SK-N-SH (cell line): ENCODE results near the gene SLF2. TPM values are rescaled to one million over a fixed set of nuclear protein-coding genes. Genes with fewer than 3 reads are reported as not detected.

Source experiments
- CTCF ChIA-PET: fragments of 300-600, 350-600 bp; formaldehyde crosslinking; extraction: SDS; loops from one replicate; lab custom pipeline; 2021; lab: Yijun Ruan, JAX
- POLR2A ChIA-PET: fragments of 350-600 bp; sonication (Branson Sonifier 250); formaldehyde crosslinking; extraction: SDS; loops from one replicate; lab custom pipeline; 2020; ENCODE audit warnings: antibody characterized with exemption, inconsistent platforms; lab: Yijun Ruan, JAX
- DNase-seq: peaks from one replicate; pipeline ENCODE4 v3.0.0; 2012
- H2AFZ ChIP-seq: fragments of 200-600 bp; sonication (generic); 2 replicates; pipeline ENCODE4 v1.8.1; 2016; ENCODE audit warnings: antibody characterized with exemption, mild to moderate bottlenecking, low read depth
- H3F3A ChIP-seq: fragments of 200-600 bp; sonication (generic); replicated peaks from 2 replicates; pipeline ENCODE3; 2016; ENCODE audit warnings: antibody characterized with exemption, mild to moderate bottlenecking; ENCODE audit not compliant: insufficient read depth
- H3K27ac ChIP-seq, 2 experiments: fragments of 200-500 bp in 1 of 2; fragments of 200-600 bp in 1 of 2; sonication (Bioruptor generic) in 1 of 2; sonication (generic), shearing (Covaris generic) in 1 of 2; 2 replicates each; pipeline versions ENCODE4 v1.5.1 to v1.6.1; 2014 to 2016; ENCODE audit warnings: low read depth in 2 of 2, inconsistent platforms in 1 of 2, low read length in 1 of 2, mild to moderate bottlenecking in 1 of 2, mixed read lengths in 1 of 2
- H3K27me3 ChIP-seq: fragments of 200-600 bp; sonication (generic), shearing (Covaris generic); 2 replicates; pipeline ENCODE4 v1.6.1; 2016; ENCODE audit warnings: mixed run types; ENCODE audit not compliant: insufficient read depth
- H3K36me3 ChIP-seq, 2 experiments: fragments of 200-500 bp in 1 of 2; fragments of 200-600 bp in 1 of 2; sonication (Bioruptor generic) in 1 of 2; sonication (generic) in 1 of 2; replicated peaks in 1 of 2; 2 replicates each; pipeline versions ENCODE3 to v1.5.1; 2014 to 2016; ENCODE audit warnings: low read length in 1 of 2, mild to moderate bottlenecking in 1 of 2; ENCODE audit not compliant: insufficient read depth in 2 of 2, control insufficient read depth in 1 of 2
- H3K4me1 ChIP-seq, 2 experiments: fragments of 200-500 bp in 1 of 2; fragments of 200-600 bp in 1 of 2; sonication (Bioruptor generic) in 1 of 2; sonication (generic), shearing (Covaris generic) in 1 of 2; 2 replicates each; pipeline versions ENCODE4 v1.5.1 to v1.6.1; 2014 to 2016; ENCODE audit warnings: low read depth in 1 of 2, low read length in 1 of 2, mixed run types in 1 of 2; ENCODE audit not compliant: insufficient read depth in 2 of 2, control insufficient read depth in 1 of 2
- H3K4me2 ChIP-seq: fragments of 200-600 bp; sonication (generic), shearing (Covaris generic); 2 replicates; pipeline ENCODE4 v1.6.1; 2017; ENCODE audit warnings: mixed run types
- H3K4me3 ChIP-seq, 2 experiments: fragments of 200-500 bp in 1 of 2; fragments of 200-600 bp in 1 of 2; sonication (Bioruptor generic) in 1 of 2; sonication (generic), shearing (Covaris generic) in 1 of 2; 2 replicates each; pipeline versions ENCODE4 v1.5.1 to v1.8.1; 2014 to 2016; ENCODE audit warnings: low read depth in 2 of 2, inconsistent platforms in 1 of 2, low read length in 1 of 2, mild to moderate bottlenecking in 1 of 2, mixed read lengths in 1 of 2, moderate library complexity in 1 of 2
- H3K79me2 ChIP-seq: fragments of 200-600 bp; sonication (generic); 2 replicates; pipeline ENCODE4 v1.8.1; 2017; ENCODE audit warnings: mild to moderate bottlenecking; ENCODE audit not compliant: insufficient read depth
- H3K9ac ChIP-seq: fragments of 200-600 bp; sonication (generic); 2 replicates; pipeline ENCODE4 v1.6.1; 2017; ENCODE audit warnings: mixed run types
- H3K9me2 ChIP-seq: fragments of 200-600 bp; sonication (generic); 2 replicates; pipeline ENCODE4 v1.6.1; 2017; ENCODE audit warnings: mixed run types
- H3K9me3 ChIP-seq: fragments of 200-600 bp; sonication (generic); 2 replicates; pipeline ENCODE4 v1.6.1; 2017; ENCODE audit warnings: mixed run types, mild to moderate bottlenecking, moderate library complexity
- H4K20me1 ChIP-seq: fragments of 200-600 bp; sonication (generic); 2 replicates; pipeline ENCODE4 v1.6.1; 2017; ENCODE audit warnings: mild to moderate bottlenecking, mixed run types; ENCODE audit not compliant: insufficient read depth
- CHD2 ChIP-seq: fragments of 150-350 bp; IDR thresholded peaks from 2 replicates; pipeline ENCODE4 v1.6.1; 2018; ENCODE audit warnings: low read length; ENCODE audit not compliant: partially characterized antibody
- ELF1 ChIP-seq: IDR thresholded peaks from 2 replicates; pipeline ENCODE4 v1.4.0; 2012
- FOSL2 ChIP-seq: IDR thresholded peaks from 2 replicates; pipeline ENCODE4 v1.4.0; 2012; ENCODE audit warnings: low read depth, mild to moderate bottlenecking, moderate library complexity, borderline replicate concordance
- FOXJ3 ChIP-seq: sonication (generic); formaldehyde crosslinking; IDR thresholded peaks from 2 replicates; pipeline ENCODE4 v1.5.1; 2020; ENCODE audit warnings: mild to moderate bottlenecking, missing genetic modification reagents
- FOXM1 ChIP-seq: IDR thresholded peaks from 2 replicates; pipeline ENCODE4 v1.4.0; 2012; ENCODE audit warnings: low read depth, mild to moderate bottlenecking
- GATA2 ChIP-seq: sonication (generic); formaldehyde crosslinking; IDR thresholded peaks from 2 replicates; pipeline ENCODE4 v1.5.0; 2020; ENCODE audit warnings: mild to moderate bottlenecking, missing genetic modification reagents
- JUND ChIP-seq: IDR thresholded peaks from 2 replicates; pipeline ENCODE4 v1.4.0; 2012
- MEF2A ChIP-seq: IDR thresholded peaks from 2 replicates; pipeline ENCODE4 v1.4.0; 2012; ENCODE audit warnings: low read depth, borderline replicate concordance
- POLR2AphosphoS5 ChIP-seq: IDR thresholded peaks from 2 replicates; pipeline ENCODE4 v1.6.1; 2012; ENCODE audit warnings: low read depth, low read length
- RAD21 ChIP-seq: IDR thresholded peaks from 2 replicates; pipeline ENCODE4 v1.6.1; 2012; ENCODE audit warnings: mild to moderate bottlenecking, low read length
- RCOR1 ChIP-seq: fragments of 150-350 bp; IDR thresholded peaks from 2 replicates; pipeline ENCODE4 v1.6.1; 2017; ENCODE audit warnings: antibody characterized with exemption, low read length
- RFX5 ChIP-seq: IDR thresholded peaks from 2 replicates; pipeline ENCODE4 v1.6.1; 2012; ENCODE audit warnings: mild to moderate bottlenecking, improper control_type of control experiment, low read length
- RXRA ChIP-seq: IDR thresholded peaks from 2 replicates; pipeline ENCODE4 v1.4.0; 2012; ENCODE audit warnings: low read depth, mild to moderate bottlenecking, borderline replicate concordance
- SIN3A ChIP-seq: IDR thresholded peaks from 2 replicates; pipeline ENCODE4 v1.6.1; 2012; ENCODE audit warnings: low read depth, mild to moderate bottlenecking, low read length, moderate library complexity, borderline replicate concordance
- SMC3 ChIP-seq: IDR thresholded peaks from 2 replicates; pipeline ENCODE4 v1.6.1; 2012; ENCODE audit warnings: low read depth, low read length, improper control_type of control experiment
- TEAD4 ChIP-seq: IDR thresholded peaks from 2 replicates; pipeline ENCODE4 v1.4.0; 2012; ENCODE audit warnings: mild to moderate bottlenecking, borderline replicate concordance; ENCODE audit not compliant: insufficient read depth
- WGBS: methylation state at CpG from one replicate; pipeline ENCODE4 v1.1.6; 2017; ENCODE audit warnings: low lambda C conversion rate; 5-methylcytosine and 5-hydroxymethylcytosine counted together
- polyA plus RNA-seq, 3 experiments: library from polyadenylated mRNA; depleted of rRNA; stranded (reverse); fragments of >200 nt; gene quantifications; 2 replicates each; pipeline ENCODE4 v1.2.3, GENCODE V29; 2012
- TF ChIP-seq, protein P1 (sequence below): IDR thresholded peaks from 2 replicates; pipeline ENCODE4 v1.4.0; 2012; ENCODE audit warnings: low read depth, borderline replicate concordance
- TF ChIP-seq, protein P2 (sequence below): IDR thresholded peaks from 2 replicates; pipeline ENCODE4 v1.4.0; 2012; ENCODE audit warnings: low read depth, borderline replicate concordance
- TF ChIP-seq, protein P3 (sequence below): fragments of 200-600 bp; sonication (generic); IDR thresholded peaks from 2 replicates; pipeline ENCODE4 v1.6.1; 2017; ENCODE audit warnings: antibody characterized with exemption, mild to moderate bottlenecking, moderate library complexity
- TF ChIP-seq, protein P4 (sequence below): IDR thresholded peaks from 2 replicates; pipeline ENCODE4; 2012
- TF ChIP-seq, protein P5 (sequence below): IDR thresholded peaks from 2 replicates; pipeline ENCODE4 v1.6.1; 2012; ENCODE audit warnings: mild to moderate bottlenecking, low read depth, low read length, moderate library complexity

SLF2 gene
- polyA plus RNA-seq, 1 of the 3 experiments (the other 2 are of a cell fraction) = 6.3 TPM

DNA sequence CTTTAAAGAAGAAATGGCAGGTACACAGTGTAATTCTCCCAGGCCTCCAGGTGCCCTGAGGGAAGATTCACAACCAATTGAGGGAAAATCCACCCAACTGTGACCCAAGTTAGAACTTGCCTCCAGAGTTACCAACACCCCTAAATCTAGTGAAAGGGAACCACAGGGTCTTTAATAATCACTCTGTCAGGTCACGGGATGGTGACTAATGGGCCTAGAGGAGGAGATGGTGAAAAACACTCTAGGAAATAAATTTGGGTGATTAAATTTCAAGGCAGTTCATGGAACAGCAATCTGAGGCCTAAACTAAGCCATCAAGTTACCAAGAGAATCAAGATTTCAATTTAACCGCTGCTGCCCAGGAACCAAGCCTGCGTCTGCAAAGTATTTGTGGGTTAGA is 26.7 kb upstream of the SLF2 start (continued):
- TF ChIP-seq, protein P1, sequence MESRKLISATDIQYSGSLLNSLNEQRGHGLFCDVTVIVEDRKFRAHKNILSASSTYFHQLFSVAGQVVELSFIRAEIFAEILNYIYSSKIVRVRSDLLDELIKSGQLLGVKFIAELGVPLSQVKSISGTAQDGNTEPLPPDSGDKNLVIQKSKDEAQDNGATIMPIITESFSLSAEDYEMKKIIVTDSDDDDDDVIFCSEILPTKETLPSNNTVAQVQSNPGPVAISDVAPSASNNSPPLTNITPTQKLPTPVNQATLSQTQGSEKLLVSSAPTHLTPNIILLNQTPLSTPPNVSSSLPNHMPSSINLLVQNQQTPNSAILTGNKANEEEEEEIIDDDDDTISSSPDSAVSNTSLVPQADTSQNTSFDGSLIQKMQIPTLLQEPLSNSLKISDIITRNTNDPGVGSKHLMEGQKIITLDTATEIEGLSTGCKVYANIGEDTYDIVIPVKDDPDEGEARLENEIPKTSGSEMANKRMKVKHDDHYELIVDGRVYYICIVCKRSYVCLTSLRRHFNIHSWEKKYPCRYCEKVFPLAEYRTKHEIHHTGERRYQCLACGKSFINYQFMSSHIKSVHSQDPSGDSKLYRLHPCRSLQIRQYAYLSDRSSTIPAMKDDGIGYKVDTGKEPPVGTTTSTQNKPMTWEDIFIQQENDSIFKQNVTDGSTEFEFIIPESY = no peak
- TF ChIP-seq RAD21 (no peak), RXRA (no peak), RCOR1 (no peak)
- TF ChIP-seq, protein P2, sequence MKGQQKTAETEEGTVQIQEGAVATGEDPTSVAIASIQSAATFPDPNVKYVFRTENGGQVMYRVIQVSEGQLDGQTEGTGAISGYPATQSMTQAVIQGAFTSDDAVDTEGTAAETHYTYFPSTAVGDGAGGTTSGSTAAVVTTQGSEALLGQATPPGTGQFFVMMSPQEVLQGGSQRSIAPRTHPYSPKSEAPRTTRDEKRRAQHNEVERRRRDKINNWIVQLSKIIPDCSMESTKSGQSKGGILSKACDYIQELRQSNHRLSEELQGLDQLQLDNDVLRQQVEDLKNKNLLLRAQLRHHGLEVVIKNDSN = no peak

DNA sequence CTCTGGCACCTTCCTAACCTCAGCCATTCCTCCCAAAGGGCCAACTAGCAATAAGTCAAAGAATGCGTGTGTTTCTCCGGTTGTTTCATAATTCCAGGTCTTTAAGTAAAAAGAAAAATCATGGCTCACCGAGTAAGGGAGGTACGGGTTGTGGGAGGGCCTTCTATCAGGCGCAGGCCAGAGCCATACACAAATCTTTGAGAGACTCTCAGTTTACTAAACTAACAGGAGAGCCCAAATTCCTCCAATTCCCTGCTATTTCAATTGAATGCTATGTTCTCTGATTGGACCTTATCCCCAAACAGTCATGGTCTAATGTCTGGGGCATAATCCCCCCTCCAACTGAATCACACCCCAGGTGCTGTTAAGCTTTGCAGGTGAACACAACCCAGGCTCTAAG is 26.2 kb upstream of the SLF2 start:
- no peak overlapping the region for H3K9ac ChIP-seq
- no peaks in the 10 kb centered on the region for H3K27me3 ChIP-seq
- no peaks in the 10 kb centered on the region for H3K9me2 ChIP-seq
- H2AFZ ChIP-seq = no peak overlapping the region
- no peaks in the 10 kb centered on the region for H4K20me1 ChIP-seq
- H3K4me3 ChIP-seq = no peak overlapping the region
- no peak overlapping the region for H3K27ac ChIP-seq
- ChIA-PET POLR2A (no interaction called here), CTCF (interaction anchor here (0.8 to 1.1 kb wide), 3 partner anchors 8 to 350 kb away, joined by 3 to 4 read pairs (median 3); partner anchors contain the start of gene HIF1AN)
- no peak for DNase-seq
- WGBS = 92% methylated on average over 5 of the region's 5 CpGs
- H3K36me3 ChIP-seq = no peaks in the 10 kb centered on the region
- H3K4me1 ChIP-seq = peaks cover 11 to 19% of the 10 kb centered on the region in 2 experiments
- no peak overlapping the region for H3K4me2 ChIP-seq
- H3F3A ChIP-seq = peaks cover 13% of the 10 kb centered on the region
- no peaks in the 10 kb centered on the region for H3K79me2 ChIP-seq
- no peaks in the 10 kb centered on the region for H3K9me3 ChIP-seq
- TF ChIP-seq, protein P3, sequence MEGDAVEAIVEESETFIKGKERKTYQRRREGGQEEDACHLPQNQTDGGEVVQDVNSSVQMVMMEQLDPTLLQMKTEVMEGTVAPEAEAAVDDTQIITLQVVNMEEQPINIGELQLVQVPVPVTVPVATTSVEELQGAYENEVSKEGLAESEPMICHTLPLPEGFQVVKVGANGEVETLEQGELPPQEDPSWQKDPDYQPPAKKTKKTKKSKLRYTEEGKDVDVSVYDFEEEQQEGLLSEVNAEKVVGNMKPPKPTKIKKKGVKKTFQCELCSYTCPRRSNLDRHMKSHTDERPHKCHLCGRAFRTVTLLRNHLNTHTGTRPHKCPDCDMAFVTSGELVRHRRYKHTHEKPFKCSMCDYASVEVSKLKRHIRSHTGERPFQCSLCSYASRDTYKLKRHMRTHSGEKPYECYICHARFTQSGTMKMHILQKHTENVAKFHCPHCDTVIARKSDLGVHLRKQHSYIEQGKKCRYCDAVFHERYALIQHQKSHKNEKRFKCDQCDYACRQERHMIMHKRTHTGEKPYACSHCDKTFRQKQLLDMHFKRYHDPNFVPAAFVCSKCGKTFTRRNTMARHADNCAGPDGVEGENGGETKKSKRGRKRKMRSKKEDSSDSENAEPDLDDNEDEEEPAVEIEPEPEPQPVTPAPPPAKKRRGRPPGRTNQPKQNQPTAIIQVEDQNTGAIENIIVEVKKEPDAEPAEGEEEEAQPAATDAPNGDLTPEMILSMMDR = no peak
- TF ChIP-seq MEF2A = no peak
- no peak for TF ChIP-seq FOXM1
- TF ChIP-seq GATA2 = no peak
- TF ChIP-seq, protein P4, sequence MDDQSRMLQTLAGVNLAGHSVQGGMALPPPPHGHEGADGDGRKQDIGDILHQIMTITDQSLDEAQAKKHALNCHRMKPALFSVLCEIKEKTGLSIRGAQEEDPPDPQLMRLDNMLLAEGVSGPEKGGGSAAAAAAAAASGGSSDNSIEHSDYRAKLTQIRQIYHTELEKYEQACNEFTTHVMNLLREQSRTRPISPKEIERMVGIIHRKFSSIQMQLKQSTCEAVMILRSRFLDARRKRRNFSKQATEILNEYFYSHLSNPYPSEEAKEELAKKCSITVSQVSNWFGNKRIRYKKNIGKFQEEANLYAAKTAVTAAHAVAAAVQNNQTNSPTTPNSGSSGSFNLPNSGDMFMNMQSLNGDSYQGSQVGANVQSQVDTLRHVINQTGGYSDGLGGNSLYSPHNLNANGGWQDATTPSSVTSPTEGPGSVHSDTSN = no peak
- no peak for TF ChIP-seq CHD2
- TF ChIP-seq POLR2AphosphoS5 = no peak
- no peak for TF ChIP-seq TEAD4
- TF ChIP-seq JUND = no peak
- no peak for TF ChIP-seq RFX5
- TF ChIP-seq FOSL2 = no peak
- TF ChIP-seq, protein P5, sequence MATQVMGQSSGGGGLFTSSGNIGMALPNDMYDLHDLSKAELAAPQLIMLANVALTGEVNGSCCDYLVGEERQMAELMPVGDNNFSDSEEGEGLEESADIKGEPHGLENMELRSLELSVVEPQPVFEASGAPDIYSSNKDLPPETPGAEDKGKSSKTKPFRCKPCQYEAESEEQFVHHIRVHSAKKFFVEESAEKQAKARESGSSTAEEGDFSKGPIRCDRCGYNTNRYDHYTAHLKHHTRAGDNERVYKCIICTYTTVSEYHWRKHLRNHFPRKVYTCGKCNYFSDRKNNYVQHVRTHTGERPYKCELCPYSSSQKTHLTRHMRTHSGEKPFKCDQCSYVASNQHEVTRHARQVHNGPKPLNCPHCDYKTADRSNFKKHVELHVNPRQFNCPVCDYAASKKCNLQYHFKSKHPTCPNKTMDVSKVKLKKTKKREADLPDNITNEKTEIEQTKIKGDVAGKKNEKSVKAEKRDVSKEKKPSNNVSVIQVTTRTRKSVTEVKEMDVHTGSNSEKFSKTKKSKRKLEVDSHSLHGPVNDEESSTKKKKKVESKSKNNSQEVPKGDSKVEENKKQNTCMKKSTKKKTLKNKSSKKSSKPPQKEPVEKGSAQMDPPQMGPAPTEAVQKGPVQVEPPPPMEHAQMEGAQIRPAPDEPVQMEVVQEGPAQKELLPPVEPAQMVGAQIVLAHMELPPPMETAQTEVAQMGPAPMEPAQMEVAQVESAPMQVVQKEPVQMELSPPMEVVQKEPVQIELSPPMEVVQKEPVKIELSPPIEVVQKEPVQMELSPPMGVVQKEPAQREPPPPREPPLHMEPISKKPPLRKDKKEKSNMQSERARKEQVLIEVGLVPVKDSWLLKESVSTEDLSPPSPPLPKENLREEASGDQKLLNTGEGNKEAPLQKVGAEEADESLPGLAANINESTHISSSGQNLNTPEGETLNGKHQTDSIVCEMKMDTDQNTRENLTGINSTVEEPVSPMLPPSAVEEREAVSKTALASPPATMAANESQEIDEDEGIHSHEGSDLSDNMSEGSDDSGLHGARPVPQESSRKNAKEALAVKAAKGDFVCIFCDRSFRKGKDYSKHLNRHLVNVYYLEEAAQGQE = no peak
- no peak for TF ChIP-seq ELF1
- TF ChIP-seq, protein P1 = no peak
- no peak for TF ChIP-seq FOXJ3 (CRISPR knock-in tag)
- no peak for TF ChIP-seq SMC3
- no peak for TF ChIP-seq SIN3A
